B cell (primary cell): Measurements from ENCODE around the gene UBXN7.
"Not testable (repeated sequence)": the region's sequence is repeated elsewhere in the genome, so short reads cannot be mapped to it uniquely, and the experiment has no call there.

Experiments used
- EZH2 ChIP-seq: IDR thresholded peaks from 2 replicates; pipeline ENCODE4 v1.6.1; 2012; ENCODE audit warnings: borderline replicate concordance, low read depth, mild to moderate bottlenecking, moderate library complexity, low read length; ENCODE audit not compliant: insufficient read depth, poor library complexity, severe bottlenecking
- TF ChIP-seq, protein P1 (sequence below): fragments of 200-600 bp; IDR thresholded peaks from one replicate; pipeline ENCODE4 v1.8.0; 2022; ENCODE audit warnings: antibody characterized with exemption, mild to moderate bottlenecking

DNA sequence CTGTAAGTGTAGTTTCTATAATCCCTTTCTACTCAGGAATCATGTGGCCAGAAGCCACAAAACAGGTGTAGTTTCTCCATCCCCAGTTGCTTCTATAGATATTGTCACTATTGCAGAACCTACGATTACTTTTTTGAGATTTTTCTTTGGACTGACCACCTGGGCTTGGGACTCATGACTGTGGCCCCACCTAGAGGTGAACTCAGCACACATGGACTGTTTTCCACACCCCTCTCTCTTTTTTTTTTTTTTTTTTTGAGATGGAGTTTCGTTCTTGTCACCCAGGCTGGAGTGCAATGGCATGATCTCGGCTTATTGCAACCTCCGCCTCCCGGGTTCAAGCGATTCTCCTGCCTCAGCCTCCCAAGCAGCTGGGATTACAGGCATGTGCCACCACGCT, 13.2 kb upstream of the UBXN7 start:
- TF ChIP-seq, protein P1, sequence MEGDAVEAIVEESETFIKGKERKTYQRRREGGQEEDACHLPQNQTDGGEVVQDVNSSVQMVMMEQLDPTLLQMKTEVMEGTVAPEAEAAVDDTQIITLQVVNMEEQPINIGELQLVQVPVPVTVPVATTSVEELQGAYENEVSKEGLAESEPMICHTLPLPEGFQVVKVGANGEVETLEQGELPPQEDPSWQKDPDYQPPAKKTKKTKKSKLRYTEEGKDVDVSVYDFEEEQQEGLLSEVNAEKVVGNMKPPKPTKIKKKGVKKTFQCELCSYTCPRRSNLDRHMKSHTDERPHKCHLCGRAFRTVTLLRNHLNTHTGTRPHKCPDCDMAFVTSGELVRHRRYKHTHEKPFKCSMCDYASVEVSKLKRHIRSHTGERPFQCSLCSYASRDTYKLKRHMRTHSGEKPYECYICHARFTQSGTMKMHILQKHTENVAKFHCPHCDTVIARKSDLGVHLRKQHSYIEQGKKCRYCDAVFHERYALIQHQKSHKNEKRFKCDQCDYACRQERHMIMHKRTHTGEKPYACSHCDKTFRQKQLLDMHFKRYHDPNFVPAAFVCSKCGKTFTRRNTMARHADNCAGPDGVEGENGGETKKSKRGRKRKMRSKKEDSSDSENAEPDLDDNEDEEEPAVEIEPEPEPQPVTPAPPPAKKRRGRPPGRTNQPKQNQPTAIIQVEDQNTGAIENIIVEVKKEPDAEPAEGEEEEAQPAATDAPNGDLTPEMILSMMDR: not testable (repeated sequence)
- not testable (repeated sequence) for TF ChIP-seq EZH2
